22Rv1 (cell line): ENCODE results near the gene KIF1A.

ENCODE experiments used
- H3K27ac ChIP-seq: fragments of 450-650 bp; 2 replicates; pipeline ENCODE4 v1.5.1; 2017
- CTCF ChIP-seq: fragments of 450-650 bp; IDR thresholded peaks from 2 replicates; pipeline ENCODE4 v1.5.1; 2017; ENCODE audit warnings: mild to moderate bottlenecking
- ZFX ChIP-seq: fragments of 450-650 bp; IDR thresholded peaks from 2 replicates; pipeline ENCODE4 v1.6.1; 2017; ENCODE audit warnings: antibody characterized with exemption, borderline replicate concordance

Gene KIF1A

DNA sequence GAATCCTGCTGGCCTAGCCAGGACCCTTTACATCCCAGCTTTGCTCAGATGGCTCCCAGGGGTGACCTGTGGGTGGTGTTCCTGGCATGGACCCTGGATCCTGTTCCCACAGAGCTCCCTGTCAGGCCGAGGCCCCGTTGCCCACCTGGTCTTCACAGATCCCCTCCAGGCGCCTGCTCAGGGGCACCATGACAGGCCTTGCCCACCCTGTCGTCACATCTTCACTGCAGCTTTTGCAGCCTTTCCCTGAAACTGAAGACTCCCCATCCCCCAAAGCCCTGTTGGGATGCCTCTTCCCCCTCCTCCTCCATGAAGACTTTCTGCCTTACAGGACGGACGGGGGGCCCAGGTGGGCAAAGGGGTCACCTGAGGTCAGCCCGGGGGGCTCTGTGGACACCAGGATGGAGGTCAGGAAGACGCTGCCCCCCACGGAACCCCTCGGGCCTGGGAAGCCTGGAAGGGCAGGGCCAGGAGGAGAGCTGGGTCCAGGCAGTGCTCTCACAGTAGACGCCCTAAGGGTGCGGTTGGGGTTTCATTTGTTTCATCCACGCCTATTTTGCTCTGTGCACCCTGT lies 13.0 kb upstream of the KIF1A start:
- TF ChIP-seq ZFX (no peak), CTCF (no peak)
- H3K27ac ChIP-seq = no peak overlapping the region

- TF ChIP-seq ZFX = no peak
- no peak for TF ChIP-seq CTCF
- H3K27ac ChIP-seq = no peak overlapping the region
Measured at GRCh38 chr2:240832205-240832727, 12.2 kb upstream of the KIF1A start.

DNA sequence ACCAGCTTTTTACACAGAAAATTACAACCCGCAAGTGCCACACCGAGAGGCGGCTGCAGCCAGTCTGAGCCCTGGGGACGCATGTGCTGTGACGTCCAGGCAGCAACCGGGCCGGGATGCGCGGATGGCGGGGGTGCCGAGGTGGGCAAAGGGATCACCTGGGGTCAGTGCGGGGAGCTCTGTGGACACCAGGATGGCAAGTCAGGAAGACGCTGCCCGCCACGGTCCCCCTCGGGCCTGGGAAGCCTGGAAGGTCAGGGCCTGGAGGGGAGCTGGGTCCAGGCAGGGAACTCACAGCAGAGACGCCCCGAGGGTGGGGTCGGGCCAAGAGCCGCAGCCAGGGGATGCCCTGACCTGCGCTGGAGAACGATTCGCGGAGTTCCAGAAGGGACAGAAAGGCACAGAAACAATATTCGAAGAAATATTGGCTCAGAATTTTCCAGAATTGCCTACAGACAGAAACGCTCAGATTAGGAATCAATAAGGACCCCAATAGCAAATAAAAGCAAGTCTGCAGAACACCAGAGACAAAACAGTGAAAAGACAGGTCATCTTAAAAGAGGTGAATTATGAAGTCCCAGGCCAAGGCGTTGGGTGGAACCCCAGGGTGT lies 11.7 kb upstream of the KIF1A start:
- no peak overlapping the region for H3K27ac ChIP-seq
- TF ChIP-seq CTCF (no peak), ZFX (no peak)

- TF ChIP-seq ZFX (no peak), CTCF (no peak)
- H3K27ac ChIP-seq = no peak overlapping the region
Measured at GRCh38 chr2:240825476-240825875, 5.5 kb upstream of the KIF1A start.

GRCh38 chr2:240823449-240824336 lies 3.7 kb upstream of the KIF1A start:
- TF ChIP-seq ZFX = no peak
- TF ChIP-seq CTCF = no peak

DNA sequence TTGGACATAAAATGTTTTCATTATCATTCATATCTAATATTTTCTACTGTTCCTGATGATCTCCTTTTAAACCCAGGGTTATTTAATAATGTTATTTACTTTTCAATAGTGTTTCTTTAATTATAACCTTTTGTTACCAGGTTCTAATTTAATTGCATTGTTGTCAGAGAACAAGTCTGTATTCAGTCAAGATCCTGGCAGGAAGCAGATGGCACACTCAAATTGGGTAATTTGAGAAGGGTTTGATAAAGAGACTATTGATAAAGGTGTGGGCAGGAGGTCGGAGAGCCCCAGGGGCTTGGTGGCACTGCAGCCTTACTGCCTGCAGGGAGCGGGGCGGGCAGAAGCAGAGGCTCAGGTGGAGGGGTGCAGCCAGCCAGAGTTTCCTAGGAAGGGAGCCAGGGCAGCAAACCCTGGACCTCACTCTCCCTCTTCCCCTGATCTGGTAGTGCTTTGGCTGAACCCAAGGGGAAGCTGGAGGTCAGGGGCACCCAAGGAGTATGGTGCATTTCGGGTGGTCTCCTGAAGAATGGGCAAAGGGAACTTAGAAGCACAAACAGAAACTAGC lies 2.3 kb upstream of the KIF1A start:
- no peak overlapping the region for H3K27ac ChIP-seq
- TF ChIP-seq ZFX (no peak), CTCF (no peak)

More at GRCh38 chr2:240823449-240824336, 3.7 kb upstream of the KIF1A start:
- H3K27ac ChIP-seq = no peak overlapping the region
